Neural cell (in vitro differentiated cells): ENCODE data around the gene HDAC4. TPM values are rescaled to one million over a fixed set of nuclear protein-coding genes. Genes with fewer than 3 reads are reported as not detected.

Source experiments
- H2AFZ ChIP-seq: fragments of 200-600, 300-800 bp; sonication (generic), shearing (Covaris generic); 2 replicates; pipeline ENCODE4 v1.6.0; 2014; ENCODE audit warnings: low read depth, mild to moderate bottlenecking, antibody characterized with exemption, low read length, moderate library complexity
- H3F3A ChIP-seq: fragments of 200-600 bp; shearing (Covaris generic); 2 replicates; pipeline ENCODE4 v1.6.1; 2016; ENCODE audit warnings: mild to moderate bottlenecking, moderate library complexity, mixed read lengths, antibody characterized with exemption, low read length; ENCODE audit not compliant: insufficient read depth, poor library complexity, severe bottlenecking
- H3K27ac ChIP-seq: fragments of 200-600, 300-800 bp; sonication (generic), shearing (Covaris generic); 2 replicates; pipeline ENCODE4 v1.5.1; 2014; ENCODE audit warnings: mild to moderate bottlenecking, low read length, moderate library complexity
- H3K27me3 ChIP-seq: fragments of 300-800, 200-600 bp; sonication (generic), shearing (Covaris generic); 2 replicates; pipeline ENCODE4 v1.6.0; 2014; ENCODE audit warnings: mild to moderate bottlenecking, low read depth, low read length, moderate library complexity; ENCODE audit not compliant: insufficient read depth
- H3K36me3 ChIP-seq: fragments of 300-800, 200-600 bp; sonication (generic), shearing (Covaris generic); 2 replicates; pipeline ENCODE4 v1.5.1; 2014; ENCODE audit warnings: mild to moderate bottlenecking, antibody characterized with exemption, low read length, moderate library complexity; ENCODE audit not compliant: insufficient read depth
- H3K4me2 ChIP-seq: fragments of 300-800, 200-600 bp; sonication (generic), shearing (Covaris generic); 2 replicates; pipeline ENCODE4 v1.6.0; 2014; ENCODE audit warnings: mild to moderate bottlenecking, low read length
- H3K4me3 ChIP-seq: fragments of 300-800, 200-600 bp; sonication (generic), shearing (Covaris generic); 2 replicates; pipeline ENCODE4 v1.5.1; 2014; ENCODE audit warnings: mild to moderate bottlenecking, low read length, moderate library complexity
- H3K79me2 ChIP-seq: fragments of 200-600 bp; shearing (Covaris generic); replicated peaks from 2 replicates; pipeline ENCODE4 v1.6.0; 2014; ENCODE audit warnings: mild to moderate bottlenecking, low read length, moderate library complexity; ENCODE audit not compliant: insufficient read depth
- H3K9ac ChIP-seq: fragments of 300-800, 200-600 bp; sonication (generic), shearing (Covaris generic); 2 replicates; pipeline ENCODE4 v1.6.1; 2016; ENCODE audit warnings: mild to moderate bottlenecking, low read length, mixed read lengths
- H3K9me2 ChIP-seq: fragments of 200-600 bp; shearing (Covaris generic); 2 replicates; pipeline ENCODE4 v1.6.1; 2016; ENCODE audit warnings: mild to moderate bottlenecking, low read length, mixed read lengths; ENCODE audit not compliant: insufficient read depth
- H3K9me3 ChIP-seq: fragments of 200-600, 300-800 bp; sonication (generic), shearing (Covaris generic); 2 replicates; pipeline ENCODE4 v1.6.1; 2016; ENCODE audit warnings: mild to moderate bottlenecking, mixed run types, low read length, moderate library complexity, mixed read lengths
- H4K20me1 ChIP-seq: fragments of 200-600 bp; shearing (Covaris generic); 2 replicates; pipeline ENCODE4 v1.6.1; 2016; ENCODE audit warnings: mild to moderate bottlenecking, mixed run types; ENCODE audit not compliant: insufficient read depth
- CTCF ChIP-seq: fragments of 450-650 bp; IDR thresholded peaks from 2 replicates; pipeline ENCODE4 v1.5.1; 2014; ENCODE audit warnings: antibody characterized with exemption, mild to moderate bottlenecking, moderate library complexity; ENCODE audit not compliant: poor library complexity, severe bottlenecking
- EP300 ChIP-seq: fragments of 450-650 bp; conservative IDR thresholded peaks from 2 replicates; pipeline ENCODE4 v1.6.1; 2014; ENCODE audit warnings: antibody characterized with exemption, mild to moderate bottlenecking, moderate library complexity; ENCODE audit not compliant: poor library complexity, severe bottlenecking
- EZH2 ChIP-seq: fragments of 200-600, 300-800 bp; shearing (Covaris generic), sonication (generic); IDR thresholded peaks from 2 replicates; pipeline ENCODE4 v1.6.1; 2014; ENCODE audit warnings: antibody characterized with exemption, low read length, borderline replicate concordance, mild to moderate bottlenecking; ENCODE audit not compliant: insufficient read depth, poor library complexity, severe bottlenecking
- MXI1 ChIP-seq: fragments of 450-650 bp; conservative IDR thresholded peaks from 2 replicates; pipeline ENCODE4 v1.6.1; 2014; ENCODE audit warnings: antibody characterized with exemption, mild to moderate bottlenecking; ENCODE audit not compliant: poor library complexity, severe bottlenecking
- POLR2AphosphoS5 ChIP-seq: IDR thresholded peaks from 2 replicates; pipeline ENCODE4 v1.6.1; 2012
- RAD21 ChIP-seq: fragments of 450-650 bp; conservative IDR thresholded peaks from 2 replicates; pipeline ENCODE4 v1.6.1; 2014; ENCODE audit warnings: antibody characterized with exemption, mild to moderate bottlenecking, moderate library complexity
- REST ChIP-seq: IDR thresholded peaks from 2 replicates; pipeline ENCODE4 v1.6.1; 2012; ENCODE audit warnings: borderline replicate concordance
- SMC3 ChIP-seq: fragments of 450-650 bp; conservative IDR thresholded peaks from 2 replicates; pipeline ENCODE4 v1.6.1; 2014; ENCODE audit warnings: antibody characterized with exemption, mild to moderate bottlenecking, moderate library complexity; ENCODE audit not compliant: poor library complexity
- TAF1 ChIP-seq: IDR thresholded peaks from 2 replicates; pipeline ENCODE4 v1.6.1; 2012; ENCODE audit warnings: low read depth
- polyA plus RNA-seq: library from polyadenylated mRNA; depleted of rRNA; stranded (reverse); fragments of >200 nt; gene quantifications from 2 replicates; pipeline ENCODE4 v1.2.3, GENCODE V29; 2014

Gene HDAC4
- polyA plus RNA-seq, 1 donor from 2014 or later, result 3.4 TPM

GRCh38 chr2:239187464-239188253, 213.2 kb downstream of the HDAC4 start:
- no peaks in the 10 kb centered on the region for H3K9me3 ChIP-seq
- H3K27me3 ChIP-seq, result no peaks in the 10 kb centered on the region
- no peak overlapping the region for H3K4me2 ChIP-seq
- H4K20me1 ChIP-seq, result no peaks in the 10 kb centered on the region
- no peaks in the 10 kb centered on the region for H3K9me2 ChIP-seq
- no peaks in the 10 kb centered on the region for H3K79me2 ChIP-seq
- no peak overlapping the region for H2AFZ ChIP-seq
- H3K27ac ChIP-seq, result no peak overlapping the region
- H3F3A ChIP-seq, result no peaks in the 10 kb centered on the region
- H3K9ac ChIP-seq, result no peak overlapping the region
- H3K4me3 ChIP-seq, result no peak overlapping the region
- no peaks in the 10 kb centered on the region for H3K36me3 ChIP-seq
- no peak for TF ChIP-seq POLR2AphosphoS5
- no peak for TF ChIP-seq TAF1
- no peak for TF ChIP-seq EZH2
- TF ChIP-seq RAD21, result no peak
- TF ChIP-seq CTCF, result no peak
- no peak for TF ChIP-seq EP300
- TF ChIP-seq MXI1, result no peak
- TF ChIP-seq REST, result no peak
- no peak for TF ChIP-seq SMC3

GRCh38 chr2:239186516-239187357, 214.1 kb downstream of the HDAC4 start:
- H3K27me3 ChIP-seq, result no peaks in the 10 kb centered on the region
- H3F3A ChIP-seq, result no peaks in the 10 kb centered on the region
- no peaks in the 10 kb centered on the region for H3K79me2 ChIP-seq
- no peaks in the 10 kb centered on the region for H3K36me3 ChIP-seq
- H3K4me3 ChIP-seq, result no peak overlapping the region
- no peak overlapping the region for H3K4me2 ChIP-seq
- no peaks in the 10 kb centered on the region for H3K9me2 ChIP-seq
- no peak overlapping the region for H3K27ac ChIP-seq
- H3K9ac ChIP-seq, result no peak overlapping the region
- no peak for TF ChIP-seq RAD21
- no peak for TF ChIP-seq POLR2AphosphoS5
- no peak for TF ChIP-seq CTCF
- no peak for TF ChIP-seq REST
- no peak for TF ChIP-seq EZH2
- no peak for TF ChIP-seq TAF1
- TF ChIP-seq EP300, result no peak
- TF ChIP-seq SMC3, result no peak
- TF ChIP-seq MXI1, result no peak
- no peak overlapping the region for H2AFZ ChIP-seq
- no peaks in the 10 kb centered on the region for H4K20me1 ChIP-seq
- no peaks in the 10 kb centered on the region for H3K9me3 ChIP-seq
